A549 (cell line): ENCODE measurements around the gene MCM3.

ENCODE experiments used
- CBX2 ChIP-seq: fragments of 200-600 bp; sonication (generic); IDR thresholded peaks from 2 replicates; pipeline ENCODE4 v1.6.1; 2016; ENCODE audit warnings: low read depth, mild to moderate bottlenecking, borderline replicate concordance
- CTCF ChIP-seq: fragments of >200 bp; sonication (Bioruptor Twin); formaldehyde crosslinking; IDR thresholded peaks from 3 replicates; pipeline ENCODE4 v1.5.1; 2016
- EP300 ChIP-seq, 2 experiments: fragments of >200 bp; sonication (Bioruptor Twin); formaldehyde crosslinking; IDR thresholded peaks; 2 replicates in 1 of 2; 3 replicates in 1 of 2; pipeline ENCODE4 v1.6.1; 2016 to 2017
- POLR2A ChIP-seq: IDR thresholded peaks from 2 replicates; pipeline ENCODE4 v1.6.1; 2012; ENCODE audit warnings: mild to moderate bottlenecking, low read length
- RFX5 ChIP-seq: fragments of 450-650 bp; IDR thresholded peaks from 2 replicates; pipeline ENCODE4 v1.7.1; 2014; ENCODE audit warnings: antibody characterized with exemption, mild to moderate bottlenecking, moderate library complexity

GRCh38 chr6:52216932-52217575 lies 67.5 kb downstream of the MCM3 start:
- TF ChIP-seq CTCF (no peak), RFX5 (no peak), POLR2A (no peak), EP300 (IDR thresholded peaks at IDR 0.05) (no peak), CBX2 (no peak)
